Neural progenitor cell (in vitro differentiated cells): Measurements from ENCODE around the gene NDUFAF2. TPM values are rescaled to one million over a fixed set of nuclear protein-coding genes. Genes with fewer than 3 reads are reported as not detected.
A peak's percentile ranks its signal among the peaks of the same experiment; 100 is the strongest.

ENCODE experiments used
- DNase-seq: peaks from one replicate; pipeline ENCODE4 v3.0.0-alpha.2; 2016; ENCODE audit warnings: low spot score
- H2AFZ ChIP-seq: fragments of 200-600 bp; sonication (generic); replicated peaks from 2 replicates; pipeline ENCODE4 v1.6.1; 2016; ENCODE audit warnings: antibody characterized with exemption
- H3F3A ChIP-seq: fragments of 200-600 bp; sonication (generic); 2 replicates; pipeline ENCODE4 v1.6.1; 2016; ENCODE audit warnings: antibody characterized with exemption, low read depth
- H3K27ac ChIP-seq: fragments of 200-600 bp; sonication (generic); 2 replicates; pipeline ENCODE4 v1.5.1; 2016; ENCODE audit warnings: mild to moderate bottlenecking
- H3K27me3 ChIP-seq: fragments of 200-600 bp; sonication (generic); 2 replicates; pipeline ENCODE4 v1.6.1; 2016; ENCODE audit warnings: mild to moderate bottlenecking, moderate library complexity
- H3K36me3 ChIP-seq: fragments of 200-600 bp; sonication (generic); 2 replicates; pipeline ENCODE4 v1.5.1; 2016
- H3K4me1 ChIP-seq: fragments of 200-600 bp; sonication (generic); 2 replicates; pipeline ENCODE4 v1.6.1; 2016; ENCODE audit warnings: mixed run types
- H3K4me2 ChIP-seq: fragments of 200-600 bp; sonication (generic); 2 replicates; pipeline ENCODE4 v1.6.1; 2016
- H3K4me3 ChIP-seq: fragments of 200-600 bp; sonication (generic); 2 replicates; pipeline ENCODE4 v1.5.1; 2016
- H3K79me2 ChIP-seq: fragments of 200-600 bp; sonication (generic); 2 replicates; pipeline ENCODE4 v1.6.1; 2016; ENCODE audit warnings: low read depth
- H3K9ac ChIP-seq: fragments of 200-600 bp; sonication (generic); 2 replicates; pipeline ENCODE4 v1.6.1; 2016
- H3K9me3 ChIP-seq: fragments of 200-600 bp; sonication (generic); 2 replicates; pipeline ENCODE4 v1.5.1; 2016; ENCODE audit warnings: low read depth
- H4K20me1 ChIP-seq: fragments of 200-600 bp; sonication (generic); 2 replicates; pipeline ENCODE4 v1.6.1; 2016; ENCODE audit warnings: low read depth
- H3K27ac Mint-ChIP-seq: 3 replicates; pipeline ENCODE4 v1.8.0; 2021; ENCODE audit warnings: mixed read lengths
- H3K27me3 Mint-ChIP-seq: 2 replicates; pipeline ENCODE4 v1.8.0; 2022; ENCODE audit warnings: low read depth, mild to moderate bottlenecking, inconsistent platforms, moderate library complexity, mixed read lengths; ENCODE audit not compliant: insufficient read depth
- H3K36me3 Mint-ChIP-seq: 3 replicates; pipeline ENCODE4 v1.8.0; 2021; ENCODE audit warnings: mixed read lengths
- H3K4me1 Mint-ChIP-seq: 3 replicates; pipeline ENCODE4 v1.8.0; 2021; ENCODE audit warnings: mixed read lengths
- H3K4me3 Mint-ChIP-seq: 3 replicates; pipeline ENCODE4 v1.8.0; 2021; ENCODE audit warnings: mild to moderate bottlenecking, moderate library complexity, mixed read lengths
- H3K9me3 Mint-ChIP-seq: 3 replicates; pipeline ENCODE4 v1.8.0; 2020; ENCODE audit warnings: mixed read lengths
- EZH2 ChIP-seq: fragments of 200-600 bp; sonication (generic); IDR thresholded peaks from 2 replicates; pipeline ENCODE4 v1.6.1; 2017; ENCODE audit warnings: antibody characterized with exemption, mild to moderate bottlenecking, moderate library complexity
- EZH2phosphoT487 ChIP-seq: fragments of 200-600 bp; sonication (generic); IDR thresholded peaks from 2 replicates; pipeline ENCODE4 v1.6.1; 2017; ENCODE audit warnings: antibody characterized with exemption
- total RNA-seq: library from RNA; depleted of rRNA; stranded (reverse); fragments of >200 nt; gene quantifications from 2 replicates; pipeline ENCODE4 v1.2.3, GENCODE V29; 2015; ENCODE audit warnings: low replicate concordance
- TF ChIP-seq, protein P1 (sequence below): fragments of 200-600 bp; sonication (generic); IDR thresholded peaks from 2 replicates; pipeline ENCODE4 v1.5.1; 2017; ENCODE audit warnings: antibody characterized with exemption, mild to moderate bottlenecking

Gene NDUFAF2
- total RNA-seq, 1 donor from 2014 or later: 42.1 TPM

DNA sequence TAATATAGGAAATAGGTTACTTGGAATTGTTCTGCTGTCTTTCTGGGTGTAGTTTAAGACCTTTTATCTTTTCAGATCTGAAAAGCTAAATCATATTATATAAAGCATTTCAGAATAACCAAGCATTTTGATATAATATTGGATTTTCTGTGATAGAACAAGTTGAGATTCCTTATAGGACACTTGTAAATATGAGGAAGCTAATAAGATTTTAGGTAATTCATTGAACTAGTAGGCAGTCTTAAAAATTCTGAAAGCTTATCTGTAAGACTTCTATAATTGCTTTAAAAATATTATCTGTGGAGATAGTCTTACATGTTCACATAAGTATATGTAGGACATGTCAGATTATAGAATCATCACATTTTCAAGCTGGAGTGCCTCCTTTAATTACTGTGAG, 114.5 kb downstream of the NDUFAF2 start:
- no peak overlapping the region for H2AFZ ChIP-seq
- H3K9me3 Mint-ChIP-seq: peaks cover 4% of the 10 kb centered on the region
- no peak for DNase-seq
- H3K27ac ChIP-seq: no peak overlapping the region
- H3K4me1 ChIP-seq: peaks cover 4% of the 10 kb centered on the region
- no peak overlapping the region for H3K4me3 Mint-ChIP-seq
- H3K4me2 ChIP-seq: no peak overlapping the region
- no peaks in the 10 kb centered on the region for H3K9me3 ChIP-seq
- H3K36me3 Mint-ChIP-seq: no peaks in the 10 kb centered on the region
- no peaks in the 10 kb centered on the region for H3K27me3 ChIP-seq
- H3K4me3 ChIP-seq: no peak overlapping the region
- H3K4me1 Mint-ChIP-seq: no peaks in the 10 kb centered on the region
- H3K27ac Mint-ChIP-seq: no peak overlapping the region
- H3K79me2 ChIP-seq: no peaks in the 10 kb centered on the region
- H3K9ac ChIP-seq: no peak overlapping the region
- H4K20me1 ChIP-seq: no peaks in the 10 kb centered on the region
- TF ChIP-seq EZH2phosphoT487 (no peak), EZH2 (no peak)
- TF ChIP-seq, protein P1, sequence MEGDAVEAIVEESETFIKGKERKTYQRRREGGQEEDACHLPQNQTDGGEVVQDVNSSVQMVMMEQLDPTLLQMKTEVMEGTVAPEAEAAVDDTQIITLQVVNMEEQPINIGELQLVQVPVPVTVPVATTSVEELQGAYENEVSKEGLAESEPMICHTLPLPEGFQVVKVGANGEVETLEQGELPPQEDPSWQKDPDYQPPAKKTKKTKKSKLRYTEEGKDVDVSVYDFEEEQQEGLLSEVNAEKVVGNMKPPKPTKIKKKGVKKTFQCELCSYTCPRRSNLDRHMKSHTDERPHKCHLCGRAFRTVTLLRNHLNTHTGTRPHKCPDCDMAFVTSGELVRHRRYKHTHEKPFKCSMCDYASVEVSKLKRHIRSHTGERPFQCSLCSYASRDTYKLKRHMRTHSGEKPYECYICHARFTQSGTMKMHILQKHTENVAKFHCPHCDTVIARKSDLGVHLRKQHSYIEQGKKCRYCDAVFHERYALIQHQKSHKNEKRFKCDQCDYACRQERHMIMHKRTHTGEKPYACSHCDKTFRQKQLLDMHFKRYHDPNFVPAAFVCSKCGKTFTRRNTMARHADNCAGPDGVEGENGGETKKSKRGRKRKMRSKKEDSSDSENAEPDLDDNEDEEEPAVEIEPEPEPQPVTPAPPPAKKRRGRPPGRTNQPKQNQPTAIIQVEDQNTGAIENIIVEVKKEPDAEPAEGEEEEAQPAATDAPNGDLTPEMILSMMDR: no peak
- H3F3A ChIP-seq: peaks cover 8% of the 10 kb centered on the region
- no peaks in the 10 kb centered on the region for H3K36me3 ChIP-seq
- H3K27me3 Mint-ChIP-seq: no peaks in the 10 kb centered on the region

DNA sequence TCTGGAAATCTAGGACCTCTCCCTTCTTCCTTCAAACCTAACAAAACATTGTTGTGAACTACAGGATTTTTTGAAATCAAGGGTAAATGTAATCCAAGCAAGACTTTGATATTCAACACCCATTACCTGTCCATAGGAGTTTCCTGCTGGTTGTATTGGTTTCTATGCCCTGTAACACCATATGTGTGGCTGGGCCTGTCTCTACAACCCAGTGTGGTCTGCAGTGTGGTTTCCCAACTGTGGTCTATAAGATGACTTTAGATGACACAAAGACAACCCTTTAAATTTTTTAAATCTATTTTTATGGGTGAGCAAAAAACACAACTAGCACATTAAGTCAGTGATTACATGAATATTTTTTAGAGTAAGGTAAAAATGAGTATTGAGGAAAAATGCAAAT, 124.1 kb downstream of the NDUFAF2 start:
- Mint-ChIP-seq H3K4me1 (no peaks in the 10 kb centered on the region), H3K36me3 (no peaks in the 10 kb centered on the region), H3K9me3 (peaks cover 8% of the 10 kb centered on the region), H3K27ac (no peak overlapping the region), H3K27me3 (no peaks in the 10 kb centered on the region), H3K4me3 (no peak overlapping the region)
- no peaks in the 10 kb centered on the region for H3K79me2 ChIP-seq
- H3K36me3 ChIP-seq: no peaks in the 10 kb centered on the region
- no peak for DNase-seq
- H3K4me3 ChIP-seq: no peak overlapping the region
- H3K27ac ChIP-seq: no peak overlapping the region
- no peak overlapping the region for H3K4me2 ChIP-seq
- peaks cover 8% of the 10 kb centered on the region for H3K4me1 ChIP-seq
- H2AFZ ChIP-seq: no peak overlapping the region
- H3K27me3 ChIP-seq: no peaks in the 10 kb centered on the region
- H3F3A ChIP-seq: peaks cover 5% of the 10 kb centered on the region
- no peak overlapping the region for H3K9ac ChIP-seq
- H3K9me3 ChIP-seq: no peaks in the 10 kb centered on the region
- H4K20me1 ChIP-seq: no peaks in the 10 kb centered on the region
- TF ChIP-seq, protein P1: no peak
- TF ChIP-seq EZH2 (no peak), EZH2phosphoT487 (no peak)

DNA sequence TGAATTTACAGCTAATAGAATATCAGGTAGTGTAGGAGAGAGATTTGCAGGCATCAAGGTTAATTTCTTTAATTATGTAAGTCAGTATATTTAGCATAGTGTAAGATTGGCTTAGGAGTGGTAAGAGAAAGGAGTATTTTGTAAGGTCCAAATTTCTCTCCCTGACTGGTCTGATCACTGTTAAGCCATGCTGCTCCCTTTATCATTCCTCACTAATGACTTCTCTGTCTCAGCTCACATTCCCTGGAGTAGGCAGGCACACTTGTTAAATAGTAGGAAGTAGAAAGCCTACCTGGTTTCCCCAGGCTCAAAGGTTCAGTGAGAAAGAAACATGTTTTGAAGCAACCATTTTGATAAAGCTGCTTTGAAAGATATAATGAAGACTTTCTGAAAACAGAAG, 126.5 kb downstream of the NDUFAF2 start:
- Histone ChIP-seq H3F3A (peaks cover 5% of the 10 kb centered on the region), H3K79me2 (no peaks in the 10 kb centered on the region), H3K4me1 (peaks cover 8% of the 10 kb centered on the region), H3K9me3 (no peaks in the 10 kb centered on the region), H3K4me3 (no peak overlapping the region), H3K36me3 (no peaks in the 10 kb centered on the region), H3K4me2 (peak overlapping the region; percentile 31), H4K20me1 (no peaks in the 10 kb centered on the region), H3K27me3 (no peaks in the 10 kb centered on the region), H2AFZ (no peak overlapping the region), H3K9ac (no peak overlapping the region), H3K27ac (no peak overlapping the region)
- H3K36me3 Mint-ChIP-seq: no peaks in the 10 kb centered on the region
- TF ChIP-seq EZH2 (no peak), EZH2phosphoT487 (no peak)
- TF ChIP-seq, protein P1: no peak
- peak; percentile 33 for DNase-seq
- H3K9me3 Mint-ChIP-seq: peaks cover 3% of the 10 kb centered on the region
- H3K4me3 Mint-ChIP-seq: no peak overlapping the region
- no peaks in the 10 kb centered on the region for H3K4me1 Mint-ChIP-seq
- H3K27ac Mint-ChIP-seq: no peak overlapping the region
- no peaks in the 10 kb centered on the region for H3K27me3 Mint-ChIP-seq

DNA sequence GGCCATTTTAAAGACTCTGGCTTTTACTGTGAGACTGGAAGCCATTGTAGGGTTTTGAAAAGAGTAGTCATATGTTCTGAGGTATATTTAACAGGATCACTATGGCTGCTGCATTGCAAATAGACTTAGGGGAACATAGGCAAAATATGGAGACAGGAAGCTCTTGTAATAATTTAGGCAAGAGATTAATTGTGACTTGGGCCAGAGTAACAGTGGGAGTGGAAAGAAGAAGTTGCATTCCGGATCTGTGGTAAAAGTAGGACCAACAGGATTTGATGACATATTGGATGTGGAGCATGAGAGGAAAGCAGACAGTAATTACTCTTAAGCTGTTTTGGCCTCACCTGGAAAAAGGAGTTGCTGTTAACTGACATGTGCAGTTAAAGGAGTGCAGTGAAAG, 131.6 kb downstream of the NDUFAF2 start:
- Histone ChIP-seq H3K9ac (no peak overlapping the region), H3K4me3 (no peak overlapping the region), H3K9me3 (no peaks in the 10 kb centered on the region), H3K27ac (no peak overlapping the region), H3K36me3 (no peaks in the 10 kb centered on the region), H3K79me2 (no peaks in the 10 kb centered on the region), H2AFZ (no peak overlapping the region), H3F3A (no peaks in the 10 kb centered on the region), H4K20me1 (no peaks in the 10 kb centered on the region), H3K4me1 (peaks cover 2% of the 10 kb centered on the region), H3K27me3 (no peaks in the 10 kb centered on the region), H3K4me2 (no peak overlapping the region)
- no peaks in the 10 kb centered on the region for H3K36me3 Mint-ChIP-seq
- no peak overlapping the region for H3K4me3 Mint-ChIP-seq
- H3K27me3 Mint-ChIP-seq: no peaks in the 10 kb centered on the region
- no peaks in the 10 kb centered on the region for H3K4me1 Mint-ChIP-seq
- DNase-seq: no peak
- no peaks in the 10 kb centered on the region for H3K9me3 Mint-ChIP-seq
- TF ChIP-seq, protein P1: no peak
- no peak for TF ChIP-seq EZH2
- no peak for TF ChIP-seq EZH2phosphoT487
- no peak overlapping the region for H3K27ac Mint-ChIP-seq
